ENCODE results near the gene PNRC1.

PNRC1 gene

GRCh38 chr6:89080281-89081128, at the start of gene PNRC1:
Gene PNRC1 (plus strand): TSS chr6:89080751. CDS start chr6:89080895, 144 bp downstream.
- no peak for TF ChIP-seq GATA3 (IDR thresholded peaks at IDR 0.05; ENCODE audit: low read depth, low read length)

GRCh38 chr6:89032599-89032998, 48.0 kb upstream of the PNRC1 start:
- TF ChIP-seq GATA3 (IDR thresholded peaks at IDR 0.05; ENCODE audit: low read depth, low read length) (no peak), GATA2 (IDR thresholded peaks at IDR 0.05; ENCODE audit: low read depth, low read length) (no peak)

DNA sequence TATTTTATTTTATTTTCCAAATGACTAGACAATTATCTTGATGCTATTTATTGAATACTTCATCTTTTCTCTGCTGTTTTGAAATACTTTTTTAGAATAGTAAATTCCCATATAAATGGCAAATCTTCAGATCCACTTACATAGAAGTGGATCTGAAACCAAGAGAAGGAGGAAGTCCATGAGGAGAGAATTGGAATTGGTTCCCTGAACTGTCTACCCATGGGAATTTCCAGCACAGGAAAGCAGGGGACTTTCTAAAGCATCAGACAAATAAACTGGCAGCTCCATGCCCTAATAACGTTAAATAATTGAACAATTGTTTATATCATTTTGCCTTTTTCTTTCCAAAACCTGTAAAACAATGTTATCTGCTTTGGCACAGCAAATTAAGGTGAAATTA, 47.1 kb upstream of the PNRC1 start:
- TF ChIP-seq GATA3 (IDR thresholded peaks at IDR 0.05; ENCODE audit: low read depth, low read length) (no peak), GATA2 (IDR thresholded peaks at IDR 0.05; ENCODE audit: low read depth, low read length) (no peak)

DNA sequence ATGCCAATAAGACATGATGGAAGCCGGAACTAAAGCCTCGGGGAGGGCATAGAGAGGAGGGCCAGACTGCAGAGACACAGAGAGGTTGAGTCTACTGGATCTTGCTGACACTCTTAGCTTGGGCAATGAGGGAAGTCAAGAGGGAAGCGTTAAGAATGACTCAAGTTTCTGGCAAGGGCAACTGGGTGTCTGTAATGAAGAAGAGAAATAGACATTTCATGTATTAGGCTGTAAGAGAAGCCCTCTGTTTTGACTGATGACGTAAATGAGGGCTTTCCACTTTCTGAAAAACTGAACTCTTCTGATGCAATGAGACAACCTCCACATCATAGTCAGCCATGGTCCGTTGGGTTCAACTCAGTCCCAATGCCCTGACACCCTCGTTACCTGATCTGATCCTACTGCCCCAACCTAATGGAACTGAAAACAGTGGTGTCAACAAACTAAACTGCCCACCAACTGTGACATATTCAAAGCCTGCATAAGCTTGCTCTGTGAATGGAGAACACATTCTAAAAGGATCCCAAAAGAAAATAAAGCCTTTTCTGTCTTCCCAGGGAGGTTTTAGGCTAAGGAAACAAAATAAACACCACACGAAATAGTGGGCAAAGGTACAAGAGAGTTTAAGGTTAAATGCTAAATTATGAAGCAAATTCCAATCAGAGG, 45.8 kb upstream of the PNRC1 start:
- no peak for TF ChIP-seq GATA3 (IDR thresholded peaks at IDR 0.05; ENCODE audit: low read depth, low read length)
- no peak for TF ChIP-seq GATA2 (IDR thresholded peaks at IDR 0.05; ENCODE audit: low read depth, low read length)

GRCh38 chr6:89035252-89036101, 45.1 kb upstream of the PNRC1 start:
- TF ChIP-seq GATA2 (IDR thresholded peaks at IDR 0.05; ENCODE audit: low read depth, low read length) (no peak), GATA3 (IDR thresholded peaks at IDR 0.05; ENCODE audit: low read depth, low read length) (no peak)

GRCh38 chr6:89037141-89037900, 43.2 kb upstream of the PNRC1 start:
- TF ChIP-seq GATA2 (IDR thresholded peaks at IDR 0.05; ENCODE audit: low read depth, low read length) (no peak), GATA3 (IDR thresholded peaks at IDR 0.05; ENCODE audit: low read depth, low read length) (no peak)

DNA sequence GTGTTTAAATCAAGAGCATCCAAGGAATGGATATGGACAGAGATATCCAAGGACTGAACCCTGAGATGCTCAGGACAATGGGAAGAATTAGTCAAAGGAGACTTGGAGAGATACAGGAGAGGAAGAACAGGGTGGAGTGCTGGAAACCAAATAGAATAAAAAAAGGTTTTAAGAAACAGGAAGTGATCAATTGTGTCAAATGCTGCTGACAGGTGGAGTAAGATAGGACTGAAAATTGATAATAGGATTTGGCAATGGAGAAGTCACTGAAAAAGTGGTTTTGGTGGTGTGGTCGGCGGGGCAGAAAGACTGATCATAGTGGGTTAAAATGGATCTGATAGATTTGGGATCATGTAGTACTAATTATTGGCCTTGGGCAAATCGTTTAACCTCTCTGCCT, 37.9 kb upstream of the PNRC1 start:
- no peak for TF ChIP-seq GATA2 (IDR thresholded peaks at IDR 0.05; ENCODE audit: low read depth, low read length)
- TF ChIP-seq GATA3 (IDR thresholded peaks at IDR 0.05; ENCODE audit: low read depth, low read length): no peak

- TF ChIP-seq GATA3 (IDR thresholded peaks at IDR 0.05; ENCODE audit: low read depth, low read length) (no peak), GATA2 (IDR thresholded peaks at IDR 0.05; ENCODE audit: low read depth, low read length) (no peak)
Observed at GRCh38 chr6:89044328-89045010, 36.1 kb upstream of the PNRC1 start.

DNA sequence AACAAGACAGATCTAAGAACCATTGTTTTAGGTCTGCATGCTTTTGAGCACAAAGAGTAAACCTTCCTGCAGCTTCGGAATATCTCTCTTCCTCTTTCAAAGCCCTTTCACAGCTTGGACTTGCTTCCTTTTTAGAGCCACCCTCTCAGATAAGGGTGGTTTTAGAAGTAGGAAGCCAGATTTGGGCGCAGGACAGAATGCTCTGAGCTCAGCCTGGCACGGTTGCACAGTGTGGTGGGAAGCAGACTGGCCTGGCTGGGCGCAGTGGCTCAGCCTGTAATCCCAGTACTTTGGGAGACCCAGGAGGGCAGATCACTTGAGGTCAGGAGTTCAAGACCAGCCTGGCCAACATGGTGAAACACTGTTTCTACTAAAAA, 35.6 kb upstream of the PNRC1 start:
- TF ChIP-seq GATA2 (IDR thresholded peaks at IDR 0.05; ENCODE audit: low read depth, low read length) (no peak), GATA3 (IDR thresholded peaks at IDR 0.05; ENCODE audit: low read depth, low read length) (no peak)

DNA sequence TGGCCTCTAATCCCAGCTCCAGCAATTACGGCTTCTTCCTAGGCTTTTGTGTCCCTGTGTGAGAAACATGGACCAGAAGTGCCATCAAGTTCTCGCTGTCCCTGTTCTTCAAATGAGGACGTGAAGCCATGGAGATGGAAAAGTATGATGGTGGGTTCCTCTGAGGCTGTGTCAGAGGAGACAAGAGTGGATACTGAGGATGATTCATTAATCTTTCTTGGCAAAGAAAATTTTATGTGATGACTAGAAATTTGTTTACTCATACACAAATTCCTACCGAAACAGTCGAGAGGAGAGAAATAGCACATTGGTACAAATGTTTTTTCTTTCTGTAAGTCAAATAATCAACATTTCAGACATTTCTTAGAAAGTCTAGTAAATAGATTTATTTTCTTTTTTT, 35.0 kb upstream of the PNRC1 start:
- no peak for TF ChIP-seq GATA3 (IDR thresholded peaks at IDR 0.05; ENCODE audit: low read depth, low read length)
- no peak for TF ChIP-seq GATA2 (IDR thresholded peaks at IDR 0.05; ENCODE audit: low read depth, low read length)

GRCh38 chr6:89047473-89047872, 33.1 kb upstream of the PNRC1 start:
- TF ChIP-seq GATA2 (IDR thresholded peaks at IDR 0.05; ENCODE audit: low read depth, low read length) (no peak), GATA3 (IDR thresholded peaks at IDR 0.05; ENCODE audit: low read depth, low read length) (no peak)

GRCh38 chr6:89048288-89048923, 32.1 kb upstream of the PNRC1 start:
- TF ChIP-seq GATA2 (IDR thresholded peaks at IDR 0.05; ENCODE audit: low read depth, low read length): no peak
- TF ChIP-seq GATA3 (IDR thresholded peaks at IDR 0.05; ENCODE audit: low read depth, low read length): no peak

GRCh38 chr6:89048985-89049384, 31.6 kb upstream of the PNRC1 start:
- TF ChIP-seq GATA3 (IDR thresholded peaks at IDR 0.05; ENCODE audit: low read depth, low read length) (no peak), GATA2 (IDR thresholded peaks at IDR 0.05; ENCODE audit: low read depth, low read length) (no peak)

Measured in SH-SY5Y (cell line).